Measurements from ENCODE around the gene TRPC4AP. TPM values are rescaled to one million over a fixed set of nuclear protein-coding genes. Genes with fewer than 3 reads are reported as not detected.

Gene TRPC4AP
- total RNA-seq, 2 experiments from 2014 or later: 31.9 to 38.8 TPM

DNA sequence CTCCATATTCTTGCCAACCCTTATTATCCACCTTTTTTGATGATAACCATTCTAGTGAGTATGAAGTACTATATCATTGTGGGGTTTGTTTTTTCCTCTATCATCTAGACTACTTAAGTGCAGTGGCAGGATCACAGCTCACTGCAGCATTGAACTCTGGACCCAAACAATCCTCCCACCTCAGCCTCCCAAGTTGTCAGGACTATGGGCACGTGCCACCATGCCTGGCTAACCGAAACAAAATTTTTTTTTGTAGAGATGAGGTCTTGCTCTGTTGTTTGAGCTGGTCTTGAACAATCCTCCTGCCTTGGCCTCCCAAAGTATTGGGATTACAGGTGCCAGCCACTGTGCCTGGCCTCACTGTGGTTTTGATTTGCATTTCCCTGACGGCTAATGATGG is 67.5 kb downstream of the TRPC4AP start:
- H3K9me3 ChIP-seq (ENCODE audit: low read length): no peaks in the 10 kb centered on the region
- no peaks in the 10 kb centered on the region for H4K20me1 ChIP-seq (ENCODE audit: insufficient read depth, low read length)
- no peaks in the 10 kb centered on the region for H3K4me1 ChIP-seq (ENCODE audit: insufficient read depth, low read length, poor library complexity, severe bottlenecking)
- H3K36me3 ChIP-seq (ENCODE audit: insufficient read depth, low read length): peaks cover 39% of the 10 kb centered on the region
- POLR2A ChIA-PET: interaction anchor here (0.5 kb wide), 1 partner anchor 862 kb away, joined by 5 read pairs; no protein-coding TSS in a partner anchor
- TF ChIP-seq, protein P1, sequence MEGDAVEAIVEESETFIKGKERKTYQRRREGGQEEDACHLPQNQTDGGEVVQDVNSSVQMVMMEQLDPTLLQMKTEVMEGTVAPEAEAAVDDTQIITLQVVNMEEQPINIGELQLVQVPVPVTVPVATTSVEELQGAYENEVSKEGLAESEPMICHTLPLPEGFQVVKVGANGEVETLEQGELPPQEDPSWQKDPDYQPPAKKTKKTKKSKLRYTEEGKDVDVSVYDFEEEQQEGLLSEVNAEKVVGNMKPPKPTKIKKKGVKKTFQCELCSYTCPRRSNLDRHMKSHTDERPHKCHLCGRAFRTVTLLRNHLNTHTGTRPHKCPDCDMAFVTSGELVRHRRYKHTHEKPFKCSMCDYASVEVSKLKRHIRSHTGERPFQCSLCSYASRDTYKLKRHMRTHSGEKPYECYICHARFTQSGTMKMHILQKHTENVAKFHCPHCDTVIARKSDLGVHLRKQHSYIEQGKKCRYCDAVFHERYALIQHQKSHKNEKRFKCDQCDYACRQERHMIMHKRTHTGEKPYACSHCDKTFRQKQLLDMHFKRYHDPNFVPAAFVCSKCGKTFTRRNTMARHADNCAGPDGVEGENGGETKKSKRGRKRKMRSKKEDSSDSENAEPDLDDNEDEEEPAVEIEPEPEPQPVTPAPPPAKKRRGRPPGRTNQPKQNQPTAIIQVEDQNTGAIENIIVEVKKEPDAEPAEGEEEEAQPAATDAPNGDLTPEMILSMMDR (conservative IDR thresholded peaks at IDR 0.05; ENCODE audit: low read length): no peak
- TF ChIP-seq EZH2phosphoT487 (IDR thresholded peaks at IDR 0.05; ENCODE audit: borderline replicate concordance, low read depth, low read length): no peak
- DNase-seq (ENCODE audit: low spot score): no peak
- no peak overlapping the region for H3K4me2 ChIP-seq (ENCODE audit: low read length)
- no peak overlapping the region for H2AFZ ChIP-seq (ENCODE audit: low read length)
- CTCF ChIA-PET (ENCODE audit: unreplicated experiment): no interaction called here
- no TSS peak for BruUV-seq (replicated peaks)
- no peaks in the 10 kb centered on the region for H3K79me2 ChIP-seq (ENCODE audit: insufficient read depth, low read depth, low read length)
- H3K4me3 ChIP-seq (ENCODE audit: low read depth, low read length, poor library complexity, severe bottlenecking): no peak overlapping the region
- no peak overlapping the region for H3K27ac ChIP-seq (ENCODE audit: low read depth, low read length, poor library complexity, severe bottlenecking)
- no peaks in the 10 kb centered on the region for H3K9me2 ChIP-seq (ENCODE audit: insufficient read depth, low read length)
- intact Hi-C loops (cut with micrococcal nuclease; ENCODE audit: unreplicated experiment): no loop called here

DNA sequence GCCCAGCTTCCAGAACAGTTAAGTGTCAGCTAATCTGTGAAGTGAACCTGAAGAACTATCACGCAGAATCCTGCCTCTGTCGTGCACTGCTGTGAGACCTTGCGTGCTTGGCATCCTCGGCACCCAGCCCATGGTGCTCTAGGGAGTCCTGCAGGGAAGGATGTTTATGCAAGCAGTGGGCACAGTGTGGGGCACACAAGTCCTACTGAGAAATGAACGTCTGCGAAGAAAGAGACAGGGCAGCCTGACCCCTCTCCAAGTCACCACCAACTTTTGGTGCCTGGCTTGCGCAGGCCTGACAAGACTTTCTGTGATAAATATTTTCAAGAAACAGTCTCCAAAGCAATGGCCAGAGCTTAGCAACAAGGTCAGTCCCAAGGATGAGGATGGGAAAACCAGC is 69.0 kb downstream of the TRPC4AP start:
- no peaks in the 10 kb centered on the region for H3K9me3 ChIP-seq (ENCODE audit: low read length)
- no peak overlapping the region for H2AFZ ChIP-seq (ENCODE audit: low read length)
- H3K4me1 ChIP-seq (ENCODE audit: insufficient read depth, low read length, poor library complexity, severe bottlenecking): no peaks in the 10 kb centered on the region
- intact Hi-C loops (cut with micrococcal nuclease; ENCODE audit: unreplicated experiment): no loop called here
- ChIA-PET POLR2A (no interaction called here), CTCF (ENCODE audit: unreplicated experiment) (no interaction called here)
- no peak for DNase-seq (ENCODE audit: low spot score)
- no peak overlapping the region for H3K4me3 ChIP-seq (ENCODE audit: low read depth, low read length, poor library complexity, severe bottlenecking)
- no peak overlapping the region for H3K27ac ChIP-seq (ENCODE audit: low read depth, low read length, poor library complexity, severe bottlenecking)
- H3K36me3 ChIP-seq (ENCODE audit: insufficient read depth, low read length): peaks cover 42% of the 10 kb centered on the region
- H3K9me2 ChIP-seq (ENCODE audit: insufficient read depth, low read length): no peaks in the 10 kb centered on the region
- no TSS peak for BruUV-seq (replicated peaks)
- TF ChIP-seq, protein P1 (conservative IDR thresholded peaks at IDR 0.05; ENCODE audit: low read length): no peak
- no peaks in the 10 kb centered on the region for H3K79me2 ChIP-seq (ENCODE audit: insufficient read depth, low read depth, low read length)
- H4K20me1 ChIP-seq (ENCODE audit: insufficient read depth, low read length): no peaks in the 10 kb centered on the region
- H3K4me2 ChIP-seq (ENCODE audit: low read length): no peak overlapping the region

DNA sequence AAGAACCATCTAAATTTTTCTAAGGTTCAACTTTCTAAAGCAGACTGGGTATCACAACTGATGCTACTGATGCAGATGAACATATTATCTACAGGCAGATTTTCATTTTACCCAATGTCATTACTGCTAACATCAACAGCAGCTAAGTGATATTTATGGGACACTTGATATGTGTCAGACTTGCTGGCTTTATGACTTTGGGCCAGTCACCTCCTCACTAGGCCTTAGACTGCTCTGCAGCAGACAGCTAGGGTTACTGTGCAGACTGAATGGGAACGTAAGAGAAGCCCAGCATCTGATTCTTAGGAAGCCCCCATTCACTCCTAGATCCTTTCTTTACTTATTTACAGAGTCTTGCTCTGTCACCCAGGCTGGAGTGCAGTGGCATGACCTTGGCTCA is 70.8 kb downstream of the TRPC4AP start:
- H3K36me3 ChIP-seq (ENCODE audit: insufficient read depth, low read length): peaks cover 49% of the 10 kb centered on the region
- intact Hi-C loops (cut with micrococcal nuclease; ENCODE audit: unreplicated experiment): no loop called here

More for the DNA sequence above, 70.8 kb downstream of the TRPC4AP start:
- DNase-seq (ENCODE audit: low spot score): no peak
- TF ChIP-seq, protein P1 (conservative IDR thresholded peaks at IDR 0.05; ENCODE audit: low read length): no peak
- no peak for TF ChIP-seq EZH2phosphoT487 (IDR thresholded peaks at IDR 0.05; ENCODE audit: borderline replicate concordance, low read depth, low read length)
- H3K4me3 ChIP-seq (ENCODE audit: low read depth, low read length, poor library complexity, severe bottlenecking): no peak overlapping the region
- CTCF ChIA-PET (ENCODE audit: unreplicated experiment): no interaction called here
- H3K9me3 ChIP-seq (ENCODE audit: low read length): no peaks in the 10 kb centered on the region
- H4K20me1 ChIP-seq (ENCODE audit: insufficient read depth, low read length): no peaks in the 10 kb centered on the region
- no peaks in the 10 kb centered on the region for H3K9me2 ChIP-seq (ENCODE audit: insufficient read depth, low read length)
- no peaks in the 10 kb centered on the region for H3K79me2 ChIP-seq (ENCODE audit: insufficient read depth, low read depth, low read length)
- BruUV-seq (replicated peaks): no TSS peak
- H2AFZ ChIP-seq (ENCODE audit: low read length): no peak overlapping the region
- H3K4me1 ChIP-seq (ENCODE audit: insufficient read depth, low read length, poor library complexity, severe bottlenecking): no peaks in the 10 kb centered on the region
- H3K27ac ChIP-seq (ENCODE audit: low read depth, low read length, poor library complexity, severe bottlenecking): no peak overlapping the region
- POLR2A ChIA-PET: no interaction called here
- H3K4me2 ChIP-seq (ENCODE audit: low read length): no peak overlapping the region

Data from OCI-LY7 (cell line).